Tibial nerve (tissue), 4 donors: ENCODE measurements around the gene CDK6. TPM values are rescaled to one million over a fixed set of nuclear protein-coding genes. Genes with fewer than 3 reads are reported as not detected.

ENCODE experiments used
- DNase-seq, 2 donors: peaks; one replicate each; pipeline ENCODE4 v3.0.0-alpha.2; 2019; ENCODE audit warnings: low spot score in 2 of 2
- H3K27ac ChIP-seq, 4 donors: fragments of 200-600 bp; sonication (generic) in 3 of 4; one replicate each; pipeline ENCODE4 v1.5.1; 2017 to 2019; ENCODE audit warnings: mild to moderate bottlenecking in 1 of 4
- H3K27me3 ChIP-seq, 2 donors: fragments of 200-600 bp; sonication (generic) in 1 of 2; one replicate each; pipeline versions ENCODE4 v1.5.1 to v1.6.0; 2017 to 2019
- H3K36me3 ChIP-seq, 3 donors: fragments of 200-600 bp; sonication (generic); one replicate each; pipeline ENCODE4 v1.5.1; 2018 to 2019
- H3K4me1 ChIP-seq, 4 donors: fragments of 200-600 bp; sonication (generic) in 3 of 4; one replicate each; pipeline ENCODE4 v1.5.1; 2017 to 2019
- H3K4me3 ChIP-seq, 4 donors: fragments of 200-600 bp; sonication (generic) in 3 of 4; one replicate each; pipeline ENCODE4 v1.5.1; 2017 to 2019; ENCODE audit warnings: mild to moderate bottlenecking in 1 of 4, moderate library complexity in 1 of 4
- H3K9me3 ChIP-seq, 4 donors: fragments of 200-600 bp; sonication (generic) in 3 of 4; one replicate each; pipeline ENCODE4 v1.5.1; 2017 to 2019
- EP300 ChIP-seq, 2 donors: sonication (generic); formaldehyde crosslinking; IDR thresholded peaks; one replicate each; pipeline ENCODE4 v1.6.1; 2017; ENCODE audit warnings: antibody characterized with exemption in 2 of 2, mild to moderate bottlenecking in 1 of 2
- POLR2A ChIP-seq, 2 donors: fragments of 450-650 bp; IDR thresholded peaks; one replicate each; pipeline ENCODE4 v1.6.1; 2017; ENCODE audit warnings: antibody characterized with exemption in 2 of 2, mild to moderate bottlenecking in 2 of 2, moderate library complexity in 2 of 2
- WGBS, 2 donors: methylation state at CpG; one replicate each; pipeline ENCODE4 v1.1.5; 2018; 5-methylcytosine and 5-hydroxymethylcytosine counted together
- total RNA-seq, 4 donors: library from RNA; depleted of rRNA; stranded (reverse); fragments of >200 nt; gene quantifications; one replicate each; pipeline ENCODE4 v1.1.0, GENCODE V29; 2016
- TF ChIP-seq, protein P1 (sequence below), 5 experiments: fragments of 200-600 bp in 3 of 5; fragments of 450-650 bp in 2 of 5; sonication (generic) in 3 of 5; IDR thresholded peaks; one replicate each; pipeline ENCODE4 v1.5.1; 2016 to 2019; ENCODE audit warnings: antibody characterized with exemption in 5 of 5, mild to moderate bottlenecking in 3 of 5, moderate library complexity in 2 of 5

The CDK6 gene
- total RNA-seq, 4 donors from 2014 or later = 14.4 to 45.4 (median 26.6) TPM

DNA sequence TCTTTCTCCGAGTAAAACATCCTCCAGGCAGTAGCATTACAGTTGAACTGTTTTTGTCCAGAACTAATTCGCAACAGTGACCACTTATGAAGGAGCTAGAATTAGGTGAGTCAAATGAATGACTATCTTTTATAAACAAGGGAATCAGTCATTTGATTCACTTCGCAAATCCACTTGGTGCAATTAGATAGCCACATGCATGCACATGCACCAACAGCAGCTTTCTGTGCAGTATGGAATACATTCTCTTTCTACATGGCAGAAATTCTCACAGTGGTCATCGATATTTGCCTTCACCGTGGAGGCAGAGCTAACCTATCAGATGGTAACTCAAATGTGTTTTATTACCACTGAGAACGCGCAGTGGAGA lies 118.8 kb downstream of the CDK6 start:
- no peaks in the 10 kb centered on the region for H3K36me3 ChIP-seq

DNA sequence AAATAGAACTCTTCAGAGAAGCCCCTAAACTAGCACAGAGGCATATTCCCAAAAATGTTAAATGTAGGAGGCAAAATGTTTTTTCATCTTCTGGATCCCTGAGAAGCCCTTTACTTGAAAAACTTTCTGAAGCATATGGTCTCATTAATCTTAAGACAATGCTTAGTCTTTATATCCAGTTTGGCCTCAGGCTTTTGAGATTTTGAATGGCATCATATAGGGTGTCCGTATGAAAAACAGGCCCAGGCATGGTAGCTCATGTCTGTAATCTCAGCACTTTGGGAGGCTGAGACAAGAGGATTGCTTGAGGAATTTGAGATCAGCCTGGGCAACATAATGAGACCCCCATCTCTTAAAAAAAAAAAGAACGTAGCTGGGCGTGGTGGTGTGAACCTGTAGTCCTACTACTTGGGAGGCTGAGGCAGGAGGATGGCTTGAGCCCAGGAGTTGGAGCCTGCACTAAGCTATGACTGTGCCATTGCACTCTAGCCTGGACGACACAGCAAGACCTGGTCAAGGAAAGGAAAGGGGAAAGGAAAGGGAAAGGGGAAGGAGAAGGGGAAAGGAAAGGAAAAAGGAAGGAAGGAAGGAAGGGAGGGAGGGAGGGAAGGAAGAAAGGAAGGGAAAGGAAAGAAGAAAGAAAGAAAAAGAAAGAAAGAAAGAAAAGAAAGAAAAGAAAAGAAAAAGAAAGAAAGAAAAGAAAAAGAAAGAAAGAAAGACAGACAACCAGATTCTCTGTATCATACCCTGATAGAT lies 119.4 kb downstream of the CDK6 start:
- WGBS, 2 donors = 86 to 88% methylated on average over 4 of the region's 4 CpGs

More for the DNA sequence above, 118.8 kb downstream of the CDK6 start:
- no peak for DNase-seq
- Histone ChIP-seq H3K4me3 (peak overlapping the region; percentile 29 to 54 (median 40)), H3K9me3 (no peaks in the 10 kb centered on the region), H3K27me3 (no peaks in the 10 kb centered on the region), H3K4me1 (peaks cover 0 to 22% (median 10%) of the 10 kb centered on the region in 4 donors), H3K27ac (peak overlapping the region; percentile 78 to 96 (median 86))
- WGBS, 2 donors = 20 to 30% methylated on average over 7 of the region's 7 CpGs
- no peak for TF ChIP-seq POLR2A (IDR thresholded peaks at IDR 0.05)
- TF ChIP-seq, protein P1, sequence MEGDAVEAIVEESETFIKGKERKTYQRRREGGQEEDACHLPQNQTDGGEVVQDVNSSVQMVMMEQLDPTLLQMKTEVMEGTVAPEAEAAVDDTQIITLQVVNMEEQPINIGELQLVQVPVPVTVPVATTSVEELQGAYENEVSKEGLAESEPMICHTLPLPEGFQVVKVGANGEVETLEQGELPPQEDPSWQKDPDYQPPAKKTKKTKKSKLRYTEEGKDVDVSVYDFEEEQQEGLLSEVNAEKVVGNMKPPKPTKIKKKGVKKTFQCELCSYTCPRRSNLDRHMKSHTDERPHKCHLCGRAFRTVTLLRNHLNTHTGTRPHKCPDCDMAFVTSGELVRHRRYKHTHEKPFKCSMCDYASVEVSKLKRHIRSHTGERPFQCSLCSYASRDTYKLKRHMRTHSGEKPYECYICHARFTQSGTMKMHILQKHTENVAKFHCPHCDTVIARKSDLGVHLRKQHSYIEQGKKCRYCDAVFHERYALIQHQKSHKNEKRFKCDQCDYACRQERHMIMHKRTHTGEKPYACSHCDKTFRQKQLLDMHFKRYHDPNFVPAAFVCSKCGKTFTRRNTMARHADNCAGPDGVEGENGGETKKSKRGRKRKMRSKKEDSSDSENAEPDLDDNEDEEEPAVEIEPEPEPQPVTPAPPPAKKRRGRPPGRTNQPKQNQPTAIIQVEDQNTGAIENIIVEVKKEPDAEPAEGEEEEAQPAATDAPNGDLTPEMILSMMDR (IDR thresholded peaks at IDR 0.05) = no peak
- no peak for TF ChIP-seq EP300 (IDR thresholded peaks at IDR 0.05)

DNA sequence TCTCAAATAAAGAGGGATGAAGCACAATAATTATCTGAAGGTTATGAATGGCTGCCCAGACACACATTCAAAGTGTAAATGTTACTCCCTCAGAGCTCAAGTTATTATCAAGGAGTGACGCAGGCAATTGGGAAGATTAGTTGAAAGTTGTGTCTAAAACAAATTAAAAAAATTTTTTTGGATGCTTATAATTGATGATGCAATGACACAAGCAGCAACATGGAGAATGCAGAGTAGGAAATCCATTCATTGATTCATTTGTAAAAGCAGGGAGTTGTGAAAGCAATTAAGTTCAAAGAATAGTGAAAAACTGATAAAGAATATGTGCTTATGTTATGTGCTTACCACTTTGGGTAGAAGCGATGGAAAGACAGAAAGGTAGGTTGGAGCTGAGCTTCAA lies 120.4 kb downstream of the CDK6 start:
- WGBS, 2 donors = 92 to 96% methylated on average over 2 of the region's 2 CpGs
- Histone ChIP-seq H3K27ac (no peak overlapping the region), H3K36me3 (no peaks in the 10 kb centered on the region), H3K4me3 (no peak overlapping the region), H3K4me1 (peaks cover 0 to 18% (median 10%) of the 10 kb centered on the region in 4 donors), H3K27me3 (no peaks in the 10 kb centered on the region), H3K9me3 (no peaks in the 10 kb centered on the region)
- no peak for DNase-seq
- TF ChIP-seq POLR2A (IDR thresholded peaks at IDR 0.05) (no peak), EP300 (IDR thresholded peaks at IDR 0.05) (no peak)
- TF ChIP-seq, protein P1 (IDR thresholded peaks at IDR 0.05) = no peak

More for the DNA sequence above, 119.4 kb downstream of the CDK6 start:
- Histone ChIP-seq H3K9me3 (no peaks in the 10 kb centered on the region), H3K36me3 (no peaks in the 10 kb centered on the region), H3K27ac (peak overlapping the region; percentile 78 to 96 (median 86)), H3K4me3 (peak overlapping the region in 2 of 4 donors; percentile 33 to 54), H3K4me1 (peaks cover 0 to 17% (median 10%) of the 10 kb centered on the region in 4 donors), H3K27me3 (no peaks in the 10 kb centered on the region)
- TF ChIP-seq EP300 (IDR thresholded peaks at IDR 0.05) = no peak
- TF ChIP-seq POLR2A (IDR thresholded peaks at IDR 0.05) = no peak
- TF ChIP-seq, protein P1 (IDR thresholded peaks at IDR 0.05) = no peak
- no peak for DNase-seq

DNA sequence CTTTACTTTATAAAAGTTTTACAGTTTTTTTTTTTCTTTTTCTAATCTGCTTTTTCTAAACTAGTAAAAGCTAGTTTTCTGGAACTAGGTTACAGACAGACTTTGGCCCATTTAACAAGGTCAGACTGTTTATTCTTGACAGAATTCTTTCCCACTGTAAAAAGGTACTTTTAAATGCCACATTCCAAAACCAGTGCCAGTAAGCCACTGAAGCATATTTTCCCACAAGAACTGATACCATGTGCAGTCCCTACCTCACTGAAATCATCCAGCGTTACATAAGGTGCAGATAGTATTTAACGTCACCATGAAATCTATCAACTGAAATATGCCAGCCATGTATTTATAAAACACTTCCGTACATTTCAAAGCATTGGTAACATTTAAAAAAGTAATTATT lies 121.6 kb downstream of the CDK6 start:
- TF ChIP-seq, protein P1 (IDR thresholded peaks at IDR 0.05) = no peak
- TF ChIP-seq POLR2A (IDR thresholded peaks at IDR 0.05) (no peak), EP300 (IDR thresholded peaks at IDR 0.05) (no peak)
- Histone ChIP-seq H3K9me3 (no peaks in the 10 kb centered on the region), H3K4me3 (no peak overlapping the region), H3K36me3 (no peaks in the 10 kb centered on the region), H3K27me3 (no peaks in the 10 kb centered on the region), H3K27ac (no peak overlapping the region), H3K4me1 (peaks cover 0 to 22% (median 9%) of the 10 kb centered on the region in 4 donors)
- DNase-seq = no peak
- WGBS, 2 donors = 77 to 84% methylated on average over 3 of the region's 3 CpGs

DNA sequence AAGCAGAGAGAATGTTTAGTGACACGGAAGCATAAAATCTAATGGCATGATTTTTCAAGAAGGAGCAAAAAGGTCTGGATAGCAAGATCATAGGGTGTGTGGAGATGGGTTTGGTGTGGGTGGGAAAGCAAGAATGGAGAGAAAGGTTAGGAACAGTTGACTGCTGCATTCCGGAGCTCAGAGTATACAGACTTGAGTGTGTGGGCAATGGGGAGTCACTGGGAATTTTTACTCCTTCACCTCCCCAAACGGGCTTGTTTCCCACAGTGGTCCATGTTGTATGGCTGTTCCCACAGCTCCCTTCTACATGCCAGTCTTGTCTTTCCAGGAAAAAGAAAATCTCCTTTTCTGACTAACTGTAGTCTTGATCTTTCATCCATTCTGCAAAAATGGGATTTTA lies 122.1 kb downstream of the CDK6 start:
- DNase-seq = no peak
- Histone ChIP-seq H3K4me3 (no peak overlapping the region), H3K27ac (no peak overlapping the region), H3K36me3 (no peaks in the 10 kb centered on the region), H3K27me3 (no peaks in the 10 kb centered on the region), H3K9me3 (no peaks in the 10 kb centered on the region), H3K4me1 (peaks cover 0 to 22% (median 7%) of the 10 kb centered on the region in 4 donors)
- TF ChIP-seq EP300 (IDR thresholded peaks at IDR 0.05) (no peak), POLR2A (IDR thresholded peaks at IDR 0.05) (no peak)
- TF ChIP-seq, protein P1 (IDR thresholded peaks at IDR 0.05) = no peak
- WGBS, 2 donors = 51 to 62% methylated on average over 3 of the region's 3 CpGs
